T-helper 1 cell (primary cell): Measurements from ENCODE around the gene MRPS34.
A peak's percentile ranks its signal among the peaks of the same experiment; 100 is the strongest.

Experiments used
- DNase-seq, 5 donors: peaks; one replicate each; pipeline ENCODE4 v3.0.0-alpha.2; 2012 to 2020

Gene MRPS34

GRCh38 chr16:1781254-1781653 is 8.3 kb upstream of the MRPS34 start:
- DNase-seq: peak in 1 of 5 donors; percentile 9

- DNase-seq: no peak
These were observed 7.7 kb upstream of the MRPS34 start for GRCh38 chr16:1780677-1781072.

GRCh38 chr16:1779741-1780676 is 7.1 kb upstream of the MRPS34 start:
- peak in 2 of 5 donors; percentile 2 to 12 for DNase-seq

GRCh38 chr16:1779234-1779701 is 6.3 kb upstream of the MRPS34 start:
- peak in 2 of 5 donors; percentile 5 for DNase-seq

- DNase-seq: peak in 2 of 5 donors; percentile 2 to 10
These were observed 5.6 kb upstream of the MRPS34 start for GRCh38 chr16:1778200-1779179.

- peak in 1 of 5 donors; percentile 10 for DNase-seq
These were observed 4.7 kb upstream of the MRPS34 start for GRCh38 chr16:1777375-1778199.

- DNase-seq: peak in 1 of 5 donors; percentile 1
These were observed 4.0 kb upstream of the MRPS34 start for GRCh38 chr16:1776991-1777374.

- DNase-seq: no peak
These were observed 3.7 kb upstream of the MRPS34 start for GRCh38 chr16:1776672-1776955.

GRCh38 chr16:1775846-1776671 is 3.1 kb upstream of the MRPS34 start:
- DNase-seq: no peak

- peak in 1 of 5 donors; percentile 2 for DNase-seq
These were observed 2.3 kb upstream of the MRPS34 start for GRCh38 chr16:1775006-1775845.

GRCh38 chr16:1774448-1774780 is 1.5 kb upstream of the MRPS34 start:
- DNase-seq: no peak

GRCh38 chr16:1773703-1774447 is 941 bp upstream of the MRPS34 start:
- no peak for DNase-seq

- DNase-seq: peak in 3 of 5 donors; percentile 41 to 64 (median 49)
These were observed 499 bp downstream of the MRPS34 start, which contains the start of gene EME2 for GRCh38 chr16:1772362-1772907. TSS of gene EME2 (plus strand) at chr16:1772810. CDS start at chr16:1773228, 418 bp downstream.

GRCh38 chr16:1771864-1772361 is 1.0 kb downstream of the MRPS34 start:
- DNase-seq: no peak

- DNase-seq: peak; percentile 50 to 77 (median 67)
These were observed 1.6 kb downstream of the MRPS34 start, which contains the start of gene NME3 for GRCh38 chr16:1771188-1771863. TSS of gene NME3 (minus strand) at chr16:1771543. CDS start at chr16:1771534, 9 bp downstream.

- DNase-seq: peak in 3 of 5 donors; percentile 24 to 53 (median 31)
These were observed 2.4 kb downstream of the MRPS34 start for GRCh38 chr16:1770328-1771187.
